Smooth muscle cell (in vitro differentiated cells): ENCODE data around the gene PLEKHG4B. TPM values are rescaled to one million over a fixed set of nuclear protein-coding genes. Genes with fewer than 3 reads are reported as not detected.
"Not testable (repeated sequence)": the region's sequence is repeated elsewhere in the genome, so short reads cannot be mapped to it uniquely, and the experiment has no call there.

Experiments used
- DNase-seq: peaks from one replicate; lab custom pipeline; 2025; ENCODE audit not compliant: unreplicated experiment; lab: John Stamatoyannopoulos, UW
- H2AFZ ChIP-seq: fragments of 200-600 bp; sonication (generic); 2 replicates; pipeline ENCODE4 v1.6.0; 2016; ENCODE audit warnings: antibody characterized with exemption, low read depth, mild to moderate bottlenecking
- H3F3A ChIP-seq: fragments of 200-600 bp; sonication (generic); 2 replicates; pipeline ENCODE4 v1.6.0; 2017; ENCODE audit warnings: antibody characterized with exemption, low read depth
- H3K27ac ChIP-seq: fragments of 200-600 bp; sonication (generic); 2 replicates; pipeline ENCODE4 v1.5.1; 2016; ENCODE audit warnings: low read depth, mild to moderate bottlenecking
- H3K27me3 ChIP-seq: fragments of 200-600 bp; sonication (generic); 2 replicates; pipeline ENCODE4 v1.6.1; 2016; ENCODE audit warnings: low read depth, mild to moderate bottlenecking
- H3K36me3 ChIP-seq: fragments of 200-600 bp; sonication (generic); 2 replicates; pipeline ENCODE4 v1.5.1; 2016; ENCODE audit warnings: low read depth
- H3K4me1 ChIP-seq: fragments of 200-600 bp; sonication (generic); 2 replicates; pipeline ENCODE4 v1.5.1; 2016; ENCODE audit warnings: low read depth
- H3K4me2 ChIP-seq: fragments of 200-600 bp; sonication (generic); 2 replicates; pipeline ENCODE4 v1.6.0; 2016; ENCODE audit warnings: mild to moderate bottlenecking
- H3K4me3 ChIP-seq: fragments of 200-600 bp; sonication (generic); 2 replicates; pipeline ENCODE4 v1.5.1; 2016; ENCODE audit warnings: mild to moderate bottlenecking
- H3K79me2 ChIP-seq: fragments of 200-600 bp; sonication (generic); 2 replicates; pipeline ENCODE4 v1.6.0; 2016; ENCODE audit warnings: low read depth, mild to moderate bottlenecking
- H3K9ac ChIP-seq: fragments of 200-600 bp; sonication (generic); 2 replicates; pipeline ENCODE4 v1.6.0; 2016; ENCODE audit warnings: low read depth
- H3K9me3 ChIP-seq: fragments of 200-600 bp; sonication (generic); replicated peaks from 2 replicates; pipeline ENCODE4 v1.5.1; 2016; ENCODE audit warnings: low read depth
- H4K20me1 ChIP-seq: fragments of 200-600 bp; sonication (generic); 2 replicates; pipeline ENCODE4 v1.6.0; 2016; ENCODE audit warnings: low read depth
- WGBS: methylation state at CpG from one replicate; pipeline ENCODE4 v1.1.7; 2016; ENCODE audit warnings: low lambda C conversion rate; 5-methylcytosine and 5-hydroxymethylcytosine counted together
- polyA plus RNA-seq: library from polyadenylated mRNA; unstranded; fragments of >200 nt; fragmentation: Nextera tagmentation; extraction: Ambion mirVana; gene quantifications from 2 replicates; pipeline ENCODE4 v1.2.1, GENCODE V29; 2016
- total RNA-seq: library from RNA; depleted of rRNA; stranded (reverse); fragments of >200 nt; gene quantifications from 2 replicates; pipeline ENCODE4 v1.2.3, GENCODE V29; 2014
- TF ChIP-seq, protein P1 (sequence below): fragments of 200-600 bp; sonication (generic); IDR thresholded peaks from 2 replicates; pipeline ENCODE4 v1.5.1; 2017; ENCODE audit warnings: borderline replicate concordance, mild to moderate bottlenecking, antibody characterized with exemption; ENCODE audit not compliant: insufficient read depth, poor library complexity, severe bottlenecking

Gene PLEKHG4B
- total and polyA plus RNA-seq, 2 experiments from 2014 or later = 6.3 to 12.1 TPM

- no peak overlapping the region for H3K4me2 ChIP-seq
- H4K20me1 ChIP-seq = no peaks in the 10 kb centered on the region
- H3K27me3 ChIP-seq = no peaks in the 10 kb centered on the region
- no peaks in the 10 kb centered on the region for H3K9me3 ChIP-seq
- no peaks in the 10 kb centered on the region for H3K79me2 ChIP-seq
- no peak overlapping the region for H2AFZ ChIP-seq
- no peaks in the 10 kb centered on the region for H3F3A ChIP-seq
- H3K9ac ChIP-seq = no peak overlapping the region
- H3K36me3 ChIP-seq = no peaks in the 10 kb centered on the region
- no peaks in the 10 kb centered on the region for H3K4me1 ChIP-seq
- WGBS = 88% methylated on average over 13 of the region's 13 CpGs
- H3K4me3 ChIP-seq = no peak overlapping the region
- TF ChIP-seq, protein P1, sequence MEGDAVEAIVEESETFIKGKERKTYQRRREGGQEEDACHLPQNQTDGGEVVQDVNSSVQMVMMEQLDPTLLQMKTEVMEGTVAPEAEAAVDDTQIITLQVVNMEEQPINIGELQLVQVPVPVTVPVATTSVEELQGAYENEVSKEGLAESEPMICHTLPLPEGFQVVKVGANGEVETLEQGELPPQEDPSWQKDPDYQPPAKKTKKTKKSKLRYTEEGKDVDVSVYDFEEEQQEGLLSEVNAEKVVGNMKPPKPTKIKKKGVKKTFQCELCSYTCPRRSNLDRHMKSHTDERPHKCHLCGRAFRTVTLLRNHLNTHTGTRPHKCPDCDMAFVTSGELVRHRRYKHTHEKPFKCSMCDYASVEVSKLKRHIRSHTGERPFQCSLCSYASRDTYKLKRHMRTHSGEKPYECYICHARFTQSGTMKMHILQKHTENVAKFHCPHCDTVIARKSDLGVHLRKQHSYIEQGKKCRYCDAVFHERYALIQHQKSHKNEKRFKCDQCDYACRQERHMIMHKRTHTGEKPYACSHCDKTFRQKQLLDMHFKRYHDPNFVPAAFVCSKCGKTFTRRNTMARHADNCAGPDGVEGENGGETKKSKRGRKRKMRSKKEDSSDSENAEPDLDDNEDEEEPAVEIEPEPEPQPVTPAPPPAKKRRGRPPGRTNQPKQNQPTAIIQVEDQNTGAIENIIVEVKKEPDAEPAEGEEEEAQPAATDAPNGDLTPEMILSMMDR = no peak
- no peak overlapping the region for H3K27ac ChIP-seq
- no peak for DNase-seq
Measured at GRCh38 chr5:163841-164240, 71.9 kb downstream of the PLEKHG4B start.

DNA sequence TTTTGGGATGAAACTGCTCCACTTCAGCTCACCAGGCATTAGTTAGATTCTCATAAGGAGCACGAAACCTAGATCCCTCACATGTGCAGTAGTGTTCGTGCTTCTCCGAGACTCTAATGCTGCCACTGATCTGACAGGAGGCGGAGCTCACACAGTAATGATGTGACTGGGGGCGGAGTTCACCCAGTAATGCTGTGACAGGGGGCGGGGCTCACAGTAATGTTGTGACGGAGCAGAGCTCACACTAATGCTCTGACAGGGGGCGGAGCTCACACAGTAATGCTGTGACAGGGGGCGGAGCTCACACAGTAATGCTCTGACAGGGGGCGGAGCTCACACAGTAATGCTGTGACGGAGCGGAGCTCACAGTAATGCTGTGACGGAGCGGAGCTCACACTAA is 72.3 kb downstream of the PLEKHG4B start:
- TF ChIP-seq, protein P1 = no peak
- Histone ChIP-seq H3K79me2 (no peaks in the 10 kb centered on the region), H2AFZ (no peak overlapping the region), H4K20me1 (no peaks in the 10 kb centered on the region), H3K4me2 (no peak overlapping the region), H3K27ac (no peak overlapping the region), H3K36me3 (no peaks in the 10 kb centered on the region), H3K9me3 (no peaks in the 10 kb centered on the region), H3K4me1 (no peaks in the 10 kb centered on the region), H3K27me3 (no peaks in the 10 kb centered on the region), H3F3A (no peaks in the 10 kb centered on the region), H3K4me3 (no peak overlapping the region), H3K9ac (no peak overlapping the region)
- WGBS = 90% methylated on average over 14 of the region's 14 CpGs
- no peak for DNase-seq

- H3K4me3 ChIP-seq, H3K4me1 ChIP-seq, H4K20me1 ChIP-seq, H3K9ac ChIP-seq, H3K4me2 ChIP-seq, H3K27ac ChIP-seq, H2AFZ ChIP-seq, H3K9me3 ChIP-seq, H3K36me3 ChIP-seq, H3F3A ChIP-seq, H3K27me3 ChIP-seq, DNase-seq, H3K79me2 ChIP-seq: not testable (repeated sequence)
- WGBS = 93% methylated on average over 24 of the region's 25 CpGs
Measured at GRCh38 chr5:164783-165182, 72.8 kb downstream of the PLEKHG4B start.

- H3K9me3 ChIP-seq = no peaks in the 10 kb centered on the region
- H3K27me3 ChIP-seq = no peaks in the 10 kb centered on the region
- no peak overlapping the region for H2AFZ ChIP-seq
- H3K27ac ChIP-seq = no peak overlapping the region
- TF ChIP-seq, protein P1 = no peak
- H3K36me3 ChIP-seq = no peaks in the 10 kb centered on the region
- H3K4me2 ChIP-seq = no peak overlapping the region
- no peak overlapping the region for H3K4me3 ChIP-seq
- no peaks in the 10 kb centered on the region for H3F3A ChIP-seq
- H3K4me1 ChIP-seq = no peaks in the 10 kb centered on the region
- H3K79me2 ChIP-seq = no peaks in the 10 kb centered on the region
- DNase-seq = no peak
- WGBS = 92% methylated on average over 22 of the region's 27 CpGs
- H3K9ac ChIP-seq = no peak overlapping the region
- H4K20me1 ChIP-seq = no peaks in the 10 kb centered on the region
Measured at GRCh38 chr5:166441-167372, 74.7 kb downstream of the PLEKHG4B start.
